Body of pancreas (tissue), 4 donors: ENCODE measurements around the gene CLRN1. TPM values are rescaled to one million over a fixed set of nuclear protein-coding genes. Genes with fewer than 3 reads are reported as not detected.

Source experiments
- ATAC-seq: fragments of 150-250 bp; one replicate; pipeline ENCODE4 v1.9.1; 2016
- DNase-seq, 4 donors: peaks; one replicate each; pipeline ENCODE4 v3.0.0-alpha.2; 2019
- H3K27ac ChIP-seq, 4 donors: fragments of 200-600 bp; sonication (generic); 1 replicate in 3 of 4; 2 replicates in 1 of 4; pipeline versions ENCODE4 v1.5.1 to v1.6.1; 2016 to 2019; ENCODE audit warnings: mild to moderate bottlenecking in 1 of 4, mixed read lengths in 1 of 4, moderate library complexity in 1 of 4
- H3K27me3 ChIP-seq, 2 donors: fragments of 200-600 bp; sonication (generic); one replicate each; pipeline ENCODE4 v1.6.0; 2016; ENCODE audit warnings: mild to moderate bottlenecking in 1 of 2
- H3K36me3 ChIP-seq, 2 donors: fragments of 200-600 bp; sonication (generic); replicated peaks in 1 of 2; 2 replicates each; pipeline ENCODE4 v1.5.1; 2016; ENCODE audit warnings: low read depth in 2 of 2; ENCODE audit not compliant: insufficient read depth in 1 of 2
- H3K4me1 ChIP-seq: fragments of 200-600 bp; sonication (generic); one replicate; pipeline ENCODE4 v1.6.0; 2016
- H3K4me3 ChIP-seq, 2 donors: fragments of 200-600 bp; sonication (generic); 1 replicate in 1 of 2; 2 replicates in 1 of 2; pipeline ENCODE4 v1.5.1; 2016 to 2019
- H3K9me3 ChIP-seq, 3 donors: fragments of 200-600 bp; sonication (generic); 1 replicate in 2 of 3; 2 replicates in 1 of 3; pipeline ENCODE4 v1.5.1; 2016
- POLR2A ChIP-seq, 3 donors: fragments of 450-650 bp; IDR thresholded peaks; one replicate each; pipeline ENCODE4 v1.6.1; 2016; ENCODE audit warnings: antibody characterized with exemption in 3 of 3, mild to moderate bottlenecking in 2 of 3
- WGBS, 2 donors: methylation state at CpG; one replicate each; pipeline ENCODE4 v1.1.5; 2017; 5-methylcytosine and 5-hydroxymethylcytosine counted together
- intact Hi-C: fragments of 100-400 bp; cut with DNase I; formaldehyde crosslinking; loops from one replicate; pipeline ENCODE4 v1.15.1; 2023
- total RNA-seq, 2 donors: library from RNA; depleted of rRNA; stranded (reverse); fragments of >200 nt; gene quantifications; one replicate each; pipeline ENCODE4 v1.1.0, GENCODE V29; 2016
- TF ChIP-seq, protein P1 (sequence below), 7 experiments: fragments of 450-650 bp in 4 of 7; fragments of 200-600 bp in 3 of 7; sonication (generic) in 3 of 7; IDR thresholded peaks; one replicate each; pipeline ENCODE4 v1.5.1; 2016 to 2019; ENCODE audit warnings: antibody characterized with exemption in 7 of 7

Gene CLRN1
- total RNA-seq, 2 donors from 2014 or later: not detected

DNA sequence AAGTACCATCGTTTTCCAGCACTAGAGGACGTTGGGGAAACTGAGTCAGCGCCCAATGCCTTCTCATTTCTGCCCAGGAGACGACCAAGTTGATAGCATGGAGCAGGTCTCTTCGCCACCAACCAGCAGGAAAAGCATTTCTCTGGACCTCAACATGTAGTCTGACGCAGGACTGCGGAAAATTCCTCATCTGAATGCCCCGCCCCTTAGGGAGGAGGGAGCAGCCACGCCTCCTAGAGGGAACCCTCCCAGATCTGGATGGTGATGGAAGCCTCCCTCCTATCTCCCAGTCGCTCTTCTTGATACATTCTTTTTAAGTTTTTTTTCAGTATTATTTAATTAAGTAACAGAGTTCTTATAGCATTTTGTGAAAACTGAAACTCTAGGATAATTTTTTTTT lies 49.9 kb downstream of the CLRN1 start:
- H3K27me3 ChIP-seq: no peaks in the 10 kb centered on the region
- peak in 1 of 4 donors; percentile 17 for DNase-seq
- no peak overlapping the region for H3K4me3 ChIP-seq
- 52 to 53% methylated on average over 10 of the region's 10 CpGs for WGBS, 2 donors
- intact Hi-C loops: no loop called here
- H3K36me3 ChIP-seq: no peaks in the 10 kb centered on the region
- no peaks in the 10 kb centered on the region for H3K9me3 ChIP-seq
- no peak overlapping the region for H3K27ac ChIP-seq
- peaks cover 3% of the 10 kb centered on the region for H3K4me1 ChIP-seq
- no peak for ATAC-seq
- no peak for TF ChIP-seq POLR2A (IDR thresholded peaks at IDR 0.05)
- TF ChIP-seq, protein P1, sequence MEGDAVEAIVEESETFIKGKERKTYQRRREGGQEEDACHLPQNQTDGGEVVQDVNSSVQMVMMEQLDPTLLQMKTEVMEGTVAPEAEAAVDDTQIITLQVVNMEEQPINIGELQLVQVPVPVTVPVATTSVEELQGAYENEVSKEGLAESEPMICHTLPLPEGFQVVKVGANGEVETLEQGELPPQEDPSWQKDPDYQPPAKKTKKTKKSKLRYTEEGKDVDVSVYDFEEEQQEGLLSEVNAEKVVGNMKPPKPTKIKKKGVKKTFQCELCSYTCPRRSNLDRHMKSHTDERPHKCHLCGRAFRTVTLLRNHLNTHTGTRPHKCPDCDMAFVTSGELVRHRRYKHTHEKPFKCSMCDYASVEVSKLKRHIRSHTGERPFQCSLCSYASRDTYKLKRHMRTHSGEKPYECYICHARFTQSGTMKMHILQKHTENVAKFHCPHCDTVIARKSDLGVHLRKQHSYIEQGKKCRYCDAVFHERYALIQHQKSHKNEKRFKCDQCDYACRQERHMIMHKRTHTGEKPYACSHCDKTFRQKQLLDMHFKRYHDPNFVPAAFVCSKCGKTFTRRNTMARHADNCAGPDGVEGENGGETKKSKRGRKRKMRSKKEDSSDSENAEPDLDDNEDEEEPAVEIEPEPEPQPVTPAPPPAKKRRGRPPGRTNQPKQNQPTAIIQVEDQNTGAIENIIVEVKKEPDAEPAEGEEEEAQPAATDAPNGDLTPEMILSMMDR (IDR thresholded peaks at IDR 0.05): no peak

DNA sequence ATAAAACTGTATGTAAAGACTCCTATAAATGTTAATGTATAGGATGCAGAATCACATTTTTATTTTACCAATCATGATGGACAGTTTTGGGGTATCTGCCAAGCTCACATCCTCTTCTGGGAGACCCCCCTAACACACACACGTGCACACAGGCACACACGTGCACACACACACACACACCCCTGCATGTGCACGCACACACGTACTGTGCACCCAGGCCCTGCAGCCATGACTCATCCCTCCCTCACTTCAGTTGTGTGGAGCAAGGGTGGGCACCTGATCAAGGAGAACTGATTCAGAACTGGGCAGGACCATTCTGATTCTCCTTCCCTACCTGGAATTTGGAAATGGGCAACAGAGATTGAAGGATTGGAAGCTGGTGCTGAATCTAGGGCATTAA lies 51.3 kb downstream of the CLRN1 start:
- Histone ChIP-seq H3K4me1 (peaks cover 3% of the 10 kb centered on the region), H3K36me3 (no peaks in the 10 kb centered on the region), H3K4me3 (no peak overlapping the region), H3K27ac (no peak overlapping the region), H3K9me3 (no peaks in the 10 kb centered on the region), H3K27me3 (no peaks in the 10 kb centered on the region)
- no peak for TF ChIP-seq POLR2A (IDR thresholded peaks at IDR 0.05)
- TF ChIP-seq, protein P1 (IDR thresholded peaks at IDR 0.05): no peak
- no peak for ATAC-seq
- DNase-seq: no peak
- intact Hi-C loops: no loop called here
- 65 to 66% methylated on average over 4 of the region's 4 CpGs for whole genome bisulfite sequencing, 2 donors

DNA sequence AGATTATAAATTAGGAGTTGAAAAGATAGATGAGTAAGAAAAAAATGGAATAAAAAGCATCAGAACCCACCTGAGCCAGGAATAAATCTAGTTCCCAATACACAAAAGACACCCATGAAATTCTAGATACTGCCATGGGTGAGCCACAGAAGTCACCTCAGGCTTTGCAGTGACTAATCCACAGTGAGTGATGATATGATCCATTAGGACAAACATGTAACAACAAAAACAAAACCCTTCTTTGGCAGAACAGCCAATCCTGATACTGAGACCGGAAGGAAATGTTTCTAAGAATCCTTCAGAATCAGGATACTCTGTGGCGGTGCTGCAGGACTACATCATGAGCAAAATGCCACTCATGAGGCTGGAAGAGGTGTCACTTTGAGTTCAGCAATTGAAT lies 52.3 kb downstream of the CLRN1 start:
- TF ChIP-seq, protein P1 (IDR thresholded peaks at IDR 0.05): no peak
- TF ChIP-seq POLR2A (IDR thresholded peaks at IDR 0.05): no peak
- ATAC-seq (no peak), DNase-seq (no peak)
- Histone ChIP-seq H3K36me3 (no peaks in the 10 kb centered on the region), H3K27me3 (no peaks in the 10 kb centered on the region), H3K27ac (no peak overlapping the region), H3K4me1 (no peaks in the 10 kb centered on the region), H3K4me3 (no peak overlapping the region), H3K9me3 (no peaks in the 10 kb centered on the region)
- intact Hi-C loops: no loop called here
- 82 to 84% methylated on average over 2 of the region's 2 CpGs for WGBS, 2 donors

DNA sequence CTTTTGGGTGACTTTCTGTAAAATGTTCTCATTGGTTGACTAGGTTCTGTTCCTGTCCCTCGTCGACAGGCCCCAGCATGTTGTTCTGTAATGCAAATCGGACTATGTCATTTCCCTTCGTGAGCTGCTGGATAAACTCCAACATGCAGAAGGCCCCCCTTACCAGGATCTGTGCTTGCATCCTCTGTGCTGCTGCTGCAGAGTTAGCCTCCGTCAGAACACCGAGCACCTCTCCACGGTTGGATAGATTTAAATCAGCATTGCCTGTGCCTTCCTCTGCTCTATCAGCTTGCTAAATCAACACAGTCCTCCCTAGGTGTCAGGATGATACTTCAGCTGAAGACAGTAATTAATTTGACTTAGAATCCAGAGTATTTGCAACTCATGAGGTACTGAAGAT lies 54.6 kb downstream of the CLRN1 start:
- no peaks in the 10 kb centered on the region for H3K9me3 ChIP-seq
- H3K4me1 ChIP-seq: no peaks in the 10 kb centered on the region
- no peaks in the 10 kb centered on the region for H3K27me3 ChIP-seq
- no peaks in the 10 kb centered on the region for H3K36me3 ChIP-seq
- intact Hi-C loops: no loop called here
- no peak for TF ChIP-seq POLR2A (IDR thresholded peaks at IDR 0.05)
- TF ChIP-seq, protein P1 (IDR thresholded peaks at IDR 0.05): no peak
- no peak overlapping the region for H3K4me3 ChIP-seq
- DNase-seq (no peak), ATAC-seq (no peak)
- no peak overlapping the region for H3K27ac ChIP-seq
- WGBS, 2 donors: 20 to 36% methylated on average over 7 of the region's 7 CpGs

DNA sequence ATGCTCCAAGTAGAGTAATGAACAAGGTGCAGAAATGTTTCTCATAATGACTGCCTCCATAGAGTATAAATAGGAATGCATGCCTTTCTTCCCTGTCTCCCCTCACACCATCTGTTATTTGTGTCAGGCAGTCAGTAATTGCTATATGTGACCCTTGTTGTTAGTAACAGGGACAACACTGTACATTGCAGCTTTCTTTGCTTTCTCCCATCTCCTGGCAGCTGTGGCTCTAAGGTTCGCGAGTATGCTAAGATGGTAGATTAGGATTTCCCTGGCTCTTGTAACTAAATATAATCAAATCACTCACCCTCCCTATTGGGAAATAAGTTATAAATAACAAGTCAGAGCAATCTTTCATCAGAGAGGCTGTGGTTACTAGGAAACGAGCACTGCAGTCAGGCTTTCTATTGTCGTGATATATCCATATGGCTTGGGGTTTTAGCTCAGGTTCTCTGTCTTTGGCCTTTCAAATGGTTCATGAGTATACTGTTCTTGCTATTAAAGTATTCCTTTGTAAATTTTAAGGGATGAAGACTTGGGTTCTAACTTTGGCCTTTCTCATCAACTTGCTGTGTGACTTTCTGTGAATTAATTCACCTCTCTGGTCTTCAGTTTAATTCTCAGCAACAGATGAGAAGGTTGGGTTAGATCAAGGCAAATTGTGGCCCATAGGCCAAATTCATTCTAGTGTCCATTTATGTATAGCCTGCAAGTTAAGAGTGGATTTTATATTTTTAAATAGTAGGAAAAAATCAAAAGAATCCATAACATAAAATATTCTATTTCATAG lies 59.2 kb downstream of the CLRN1 start:
- Histone ChIP-seq H3K4me1 (no peaks in the 10 kb centered on the region), H3K27ac (no peak overlapping the region), H3K4me3 (no peak overlapping the region), H3K9me3 (no peaks in the 10 kb centered on the region), H3K27me3 (no peaks in the 10 kb centered on the region), H3K36me3 (no peaks in the 10 kb centered on the region)
- TF ChIP-seq, protein P1 (IDR thresholded peaks at IDR 0.05): no peak
- no peak for TF ChIP-seq POLR2A (IDR thresholded peaks at IDR 0.05)
- no peak for ATAC-seq
- intact Hi-C loops: no loop called here
- WGBS, 2 donors: 73 to 74% methylated on average over 4 of the region's 4 CpGs
- no peak for DNase-seq
